GM12878 (cell line): Measurements from ENCODE around the gene CHD9. TPM values are rescaled to one million over a fixed set of nuclear protein-coding genes. Genes with fewer than 3 reads are reported as not detected.

Experiments
- BHLHE40 ChIP-seq, 2 experiments: fragments of 450-650 bp in 1 of 2; IDR thresholded peaks; 2 replicates each; pipeline ENCODE4 v1.6.1; 2011 to 2017; ENCODE audit warnings: low read depth in 2 of 2, borderline replicate concordance in 1 of 2, improper control_type of control experiment in 1 of 2, low read length in 1 of 2, mild to moderate bottlenecking in 1 of 2
- CBX3 ChIP-seq: fragments of 200-600 bp; sonication (generic); IDR thresholded peaks from 2 replicates; pipeline ENCODE4 v1.6.1; 2016; ENCODE audit warnings: low read depth, borderline replicate concordance
- CREB1 ChIP-seq: IDR thresholded peaks from 2 replicates; pipeline ENCODE4 v1.6.1; 2012; ENCODE audit warnings: low read depth, mild to moderate bottlenecking, inconsistent platforms
- EED ChIP-seq: sonication (generic); IDR thresholded peaks from 2 replicates; pipeline ENCODE4 v1.6.1; 2016; ENCODE audit warnings: antibody characterized with exemption, low read depth
- FOS ChIP-seq: IDR thresholded peaks from 3 replicates; pipeline ENCODE4 v1.6.1; 2011; ENCODE audit warnings: borderline replicate concordance; ENCODE audit not compliant: insufficient read length; ENCODE audit errors: extremely low read depth
- RB1 ChIP-seq: fragments of 450-650 bp; formaldehyde crosslinking; IDR thresholded peaks from 2 replicates; pipeline ENCODE4 v1.6.1; 2017; ENCODE audit warnings: mild to moderate bottlenecking, borderline replicate concordance
- TCF3 ChIP-seq: IDR thresholded peaks from 2 replicates; pipeline ENCODE4 v1.6.1; 2012; ENCODE audit warnings: low read depth, mild to moderate bottlenecking, low read length, borderline replicate concordance; ENCODE audit not compliant: insufficient read depth
- ZNF274 ChIP-seq: IDR thresholded peaks from one replicate; pipeline ENCODE4 v1.8.0; 2011; ENCODE audit not compliant: insufficient read length, insufficient read depth
- ZNF622 ChIP-seq: fragments of 450-650 bp; IDR thresholded peaks from 2 replicates; pipeline ENCODE4 v1.6.1; 2017; ENCODE audit warnings: mild to moderate bottlenecking, inconsistent platforms
- ZSCAN29 ChIP-seq: fragments of 450-650 bp; IDR thresholded peaks from 2 replicates; pipeline ENCODE4 v1.6.1; 2017; ENCODE audit warnings: mild to moderate bottlenecking, moderate library complexity
- polyA plus RNA-seq, 11 experiments: library from polyadenylated mRNA; depleted of rRNA in 4 of 11; unstranded in 6 of 11; stranded (reverse) in 5 of 11; fragments of >200 nt; fragmentation: Nextera tagmentation in 4 of 11; fragmentation: Illumina TruSeq in 1 of 11; extraction: Ambion mirVana in 4 of 11; extraction: Trizol in 1 of 11; gene quantifications; 1 replicate in 1 of 11; 2 replicates in 10 of 11; pipeline versions ENCODE4 v1.2.1 to v1.2.3, GENCODE V29; 2011 to 2016; ENCODE audit warnings: inconsistent platforms in 2 of 11, missing spikeins in 2 of 11, low read depth in 1 of 11
- total RNA-seq, 4 experiments: library from RNA; depleted of rRNA in 3 of 4; stranded (reverse); fragments of >200 nt in 3 of 4; fragmentation: Illumina TruSeq in 1 of 4; extraction: Trizol in 1 of 4; gene quantifications; 2 replicates each; pipeline versions ENCODE4 v1.2.1 to v1.2.3, GENCODE V29; 2013 to 2021
- TF ChIP-seq, protein P1 (sequence below): fragments of 150-350 bp; IDR thresholded peaks from 2 replicates; pipeline ENCODE4 v1.6.1; 2016; ENCODE audit warnings: low read depth, low read length
- TF ChIP-seq, protein P2 (sequence below): fragments of 450-650 bp; IDR thresholded peaks from 2 replicates; pipeline ENCODE4 v1.6.1; 2014; ENCODE audit warnings: mild to moderate bottlenecking
- TF ChIP-seq, protein P3 (sequence below): IDR thresholded peaks from 2 replicates; pipeline ENCODE4 v1.6.1; 2011; ENCODE audit warnings: borderline replicate concordance, low read depth, mild to moderate bottlenecking, moderate library complexity, mixed read lengths, low read length; ENCODE audit not compliant: insufficient read depth; ENCODE audit errors: extremely low read length
- TF ChIP-seq, protein P4 (sequence below): fragments of 450-650 bp; IDR thresholded peaks from 2 replicates; pipeline ENCODE4 v1.6.1; 2017; ENCODE audit warnings: mild to moderate bottlenecking, moderate library complexity
- TF ChIP-seq, protein P5 (sequence below): fragments of 450-650 bp; formaldehyde crosslinking; IDR thresholded peaks from 2 replicates; pipeline ENCODE4 v1.4.0; 2022; ENCODE audit warnings: mild to moderate bottlenecking, moderate library complexity

CHD9 gene
- total and polyA plus RNA-seq, 10 of the 15 experiments (the other 5 are each of a cell fraction or from before 2014, with no cell fraction given), result 29.2 to 95.7 (median 54.3) TPM

DNA sequence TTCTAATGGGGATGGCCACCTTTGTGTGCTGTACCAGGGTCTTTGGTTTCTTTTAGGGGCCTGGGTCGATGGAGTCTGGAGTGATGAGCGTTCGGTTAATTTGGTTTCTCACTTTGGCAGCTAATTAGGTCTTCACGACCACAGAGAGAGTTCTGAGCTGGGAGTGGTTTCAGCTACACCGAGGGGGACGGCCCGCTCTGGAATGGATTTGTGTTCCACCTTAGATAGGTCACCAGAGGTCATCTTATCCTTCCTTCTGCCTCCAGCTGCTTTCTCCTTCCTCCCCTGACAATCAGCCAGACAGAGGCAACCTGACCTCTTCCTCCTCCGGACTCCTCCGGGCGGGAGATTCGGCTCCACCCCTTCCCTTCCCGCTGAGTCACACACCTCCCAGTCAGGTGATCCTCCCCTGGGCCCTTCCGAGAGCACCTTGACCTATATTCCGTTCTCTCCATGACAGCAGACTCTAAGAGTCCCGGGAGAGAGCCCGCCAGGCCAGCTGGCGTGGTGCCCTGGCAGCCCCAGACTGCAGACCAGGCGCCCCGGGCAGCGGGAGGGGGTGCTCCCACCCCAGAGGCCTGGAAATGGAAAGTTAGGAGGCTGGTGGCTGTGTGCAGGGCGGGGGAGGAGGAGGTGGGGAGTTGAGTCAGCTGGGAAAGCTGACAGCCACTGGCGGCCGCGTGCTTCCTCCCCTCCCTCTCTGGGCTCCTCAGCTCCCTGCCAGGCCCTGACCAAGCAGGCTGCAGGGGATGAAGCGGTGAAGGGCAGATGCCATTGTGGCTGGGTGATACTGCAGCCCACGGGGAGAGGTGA is 44.7 kb downstream of the CHD9 start (continued):
- TF ChIP-seq, protein P1, sequence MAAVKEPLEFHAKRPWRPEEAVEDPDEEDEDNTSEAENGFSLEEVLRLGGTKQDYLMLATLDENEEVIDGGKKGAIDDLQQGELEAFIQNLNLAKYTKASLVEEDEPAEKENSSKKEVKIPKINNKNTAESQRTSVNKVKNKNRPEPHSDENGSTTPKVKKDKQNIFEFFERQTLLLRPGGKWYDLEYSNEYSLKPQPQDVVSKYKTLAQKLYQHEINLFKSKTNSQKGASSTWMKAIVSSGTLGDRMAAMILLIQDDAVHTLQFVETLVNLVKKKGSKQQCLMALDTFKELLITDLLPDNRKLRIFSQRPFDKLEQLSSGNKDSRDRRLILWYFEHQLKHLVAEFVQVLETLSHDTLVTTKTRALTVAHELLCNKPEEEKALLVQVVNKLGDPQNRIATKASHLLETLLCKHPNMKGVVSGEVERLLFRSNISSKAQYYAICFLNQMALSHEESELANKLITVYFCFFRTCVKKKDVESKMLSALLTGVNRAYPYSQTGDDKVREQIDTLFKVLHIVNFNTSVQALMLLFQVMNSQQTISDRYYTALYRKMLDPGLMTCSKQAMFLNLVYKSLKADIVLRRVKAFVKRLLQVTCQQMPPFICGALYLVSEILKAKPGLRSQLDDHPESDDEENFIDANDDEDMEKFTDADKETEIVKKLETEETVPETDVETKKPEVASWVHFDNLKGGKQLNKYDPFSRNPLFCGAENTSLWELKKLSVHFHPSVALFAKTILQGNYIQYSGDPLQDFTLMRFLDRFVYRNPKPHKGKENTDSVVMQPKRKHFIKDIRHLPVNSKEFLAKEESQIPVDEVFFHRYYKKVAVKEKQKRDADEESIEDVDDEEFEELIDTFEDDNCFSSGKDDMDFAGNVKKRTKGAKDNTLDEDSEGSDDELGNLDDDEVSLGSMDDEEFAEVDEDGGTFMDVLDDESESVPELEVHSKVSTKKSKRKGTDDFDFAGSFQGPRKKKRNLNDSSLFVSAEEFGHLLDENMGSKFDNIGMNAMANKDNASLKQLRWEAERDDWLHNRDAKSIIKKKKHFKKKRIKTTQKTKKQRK, result no peak
- peak; percentile 45 to 48; a peak in 3 of 4 replicates for TF ChIP-seq BHLHE40 (IDR thresholded peaks at IDR 0.05; ENCODE audit: borderline replicate concordance in 1 of 2, low read depth in 2 of 2, low read length in 1 of 2)
- no peak for TF ChIP-seq ZSCAN29
- TF ChIP-seq, protein P2, sequence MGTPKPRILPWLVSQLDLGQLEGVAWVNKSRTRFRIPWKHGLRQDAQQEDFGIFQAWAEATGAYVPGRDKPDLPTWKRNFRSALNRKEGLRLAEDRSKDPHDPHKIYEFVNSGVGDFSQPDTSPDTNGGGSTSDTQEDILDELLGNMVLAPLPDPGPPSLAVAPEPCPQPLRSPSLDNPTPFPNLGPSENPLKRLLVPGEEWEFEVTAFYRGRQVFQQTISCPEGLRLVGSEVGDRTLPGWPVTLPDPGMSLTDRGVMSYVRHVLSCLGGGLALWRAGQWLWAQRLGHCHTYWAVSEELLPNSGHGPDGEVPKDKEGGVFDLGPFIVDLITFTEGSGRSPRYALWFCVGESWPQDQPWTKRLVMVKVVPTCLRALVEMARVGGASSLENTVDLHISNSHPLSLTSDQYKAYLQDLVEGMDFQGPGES, result no peak
- TF ChIP-seq FOS, result no peak
- TF ChIP-seq CREB1, result no peak
- TF ChIP-seq, protein P3, sequence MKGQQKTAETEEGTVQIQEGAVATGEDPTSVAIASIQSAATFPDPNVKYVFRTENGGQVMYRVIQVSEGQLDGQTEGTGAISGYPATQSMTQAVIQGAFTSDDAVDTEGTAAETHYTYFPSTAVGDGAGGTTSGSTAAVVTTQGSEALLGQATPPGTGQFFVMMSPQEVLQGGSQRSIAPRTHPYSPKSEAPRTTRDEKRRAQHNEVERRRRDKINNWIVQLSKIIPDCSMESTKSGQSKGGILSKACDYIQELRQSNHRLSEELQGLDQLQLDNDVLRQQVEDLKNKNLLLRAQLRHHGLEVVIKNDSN, result no peak
- TF ChIP-seq TCF3, result 0 out of 2 replicates have a peak, but pooled peaks have one; percentile 31
- TF ChIP-seq ZNF274, result no peak
- TF ChIP-seq, protein P4, sequence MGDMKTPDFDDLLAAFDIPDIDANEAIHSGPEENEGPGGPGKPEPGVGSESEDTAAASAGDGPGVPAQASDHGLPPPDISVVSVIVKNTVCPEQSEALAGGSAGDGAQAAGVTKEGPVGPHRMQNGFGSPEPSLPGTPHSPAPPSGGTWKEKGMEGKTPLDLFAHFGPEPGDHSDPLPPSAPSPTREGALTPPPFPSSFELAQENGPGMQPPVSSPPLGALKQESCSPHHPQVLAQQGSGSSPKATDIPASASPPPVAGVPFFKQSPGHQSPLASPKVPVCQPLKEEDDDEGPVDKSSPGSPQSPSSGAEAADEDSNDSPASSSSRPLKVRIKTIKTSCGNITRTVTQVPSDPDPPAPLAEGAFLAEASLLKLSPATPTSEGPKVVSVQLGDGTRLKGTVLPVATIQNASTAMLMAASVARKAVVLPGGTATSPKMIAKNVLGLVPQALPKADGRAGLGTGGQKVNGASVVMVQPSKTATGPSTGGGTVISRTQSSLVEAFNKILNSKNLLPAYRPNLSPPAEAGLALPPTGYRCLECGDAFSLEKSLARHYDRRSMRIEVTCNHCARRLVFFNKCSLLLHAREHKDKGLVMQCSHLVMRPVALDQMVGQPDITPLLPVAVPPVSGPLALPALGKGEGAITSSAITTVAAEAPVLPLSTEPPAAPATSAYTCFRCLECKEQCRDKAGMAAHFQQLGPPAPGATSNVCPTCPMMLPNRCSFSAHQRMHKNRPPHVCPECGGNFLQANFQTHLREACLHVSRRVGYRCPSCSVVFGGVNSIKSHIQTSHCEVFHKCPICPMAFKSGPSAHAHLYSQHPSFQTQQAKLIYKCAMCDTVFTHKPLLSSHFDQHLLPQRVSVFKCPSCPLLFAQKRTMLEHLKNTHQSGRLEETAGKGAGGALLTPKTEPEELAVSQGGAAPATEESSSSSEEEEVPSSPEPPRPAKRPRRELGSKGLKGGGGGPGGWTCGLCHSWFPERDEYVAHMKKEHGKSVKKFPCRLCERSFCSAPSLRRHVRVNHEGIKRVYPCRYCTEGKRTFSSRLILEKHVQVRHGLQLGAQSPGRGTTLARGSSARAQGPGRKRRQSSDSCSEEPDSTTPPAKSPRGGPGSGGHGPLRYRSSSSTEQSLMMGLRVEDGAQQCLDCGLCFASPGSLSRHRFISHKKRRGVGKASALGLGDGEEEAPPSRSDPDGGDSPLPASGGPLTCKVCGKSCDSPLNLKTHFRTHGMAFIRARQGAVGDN, result no peak; the same call in none of the 2 replicates
- TF ChIP-seq RB1, result no peak; the same call in none of the 2 replicates
- TF ChIP-seq, protein P5, sequence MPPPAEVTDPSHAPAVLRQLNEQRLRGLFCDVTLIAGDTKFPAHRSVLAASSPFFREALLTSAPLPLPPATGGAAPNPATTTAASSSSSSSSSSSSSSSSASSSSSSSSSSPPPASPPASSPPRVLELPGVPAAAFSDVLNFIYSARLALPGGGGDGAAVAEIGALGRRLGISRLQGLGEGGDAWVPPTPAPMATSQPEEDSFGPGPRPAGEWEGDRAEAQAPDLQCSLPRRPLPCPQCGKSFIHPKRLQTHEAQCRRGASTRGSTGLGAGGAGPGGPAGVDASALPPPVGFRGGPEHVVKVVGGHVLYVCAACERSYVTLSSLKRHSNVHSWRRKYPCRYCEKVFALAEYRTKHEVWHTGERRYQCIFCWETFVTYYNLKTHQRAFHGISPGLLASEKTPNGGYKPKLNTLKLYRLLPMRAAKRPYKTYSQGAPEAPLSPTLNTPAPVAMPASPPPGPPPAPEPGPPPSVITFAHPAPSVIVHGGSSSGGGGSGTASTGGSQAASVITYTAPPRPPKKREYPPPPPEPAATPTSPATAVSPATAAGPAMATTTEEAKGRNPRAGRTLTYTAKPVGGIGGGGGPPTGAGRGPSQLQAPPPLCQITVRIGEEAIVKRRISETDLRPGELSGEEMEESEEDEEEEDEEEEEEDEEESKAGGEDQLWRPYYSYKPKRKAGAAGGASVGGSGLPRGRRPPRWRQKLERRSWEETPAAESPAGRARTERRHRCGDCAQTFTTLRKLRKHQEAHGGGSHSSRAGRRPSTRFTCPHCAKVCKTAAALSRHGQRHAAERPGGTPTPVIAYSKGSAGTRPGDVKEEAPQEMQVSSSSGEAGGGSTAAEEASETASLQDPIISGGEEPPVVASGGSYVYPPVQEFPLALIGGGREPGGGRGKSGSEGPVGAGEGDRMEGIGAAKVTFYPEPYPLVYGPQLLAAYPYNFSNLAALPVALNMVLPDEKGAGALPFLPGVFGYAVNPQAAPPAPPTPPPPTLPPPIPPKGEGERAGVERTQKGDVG (CRISPR knock-in tag), result no peak
- TF ChIP-seq CBX3, result no peak
- no peak for TF ChIP-seq ZNF622
- TF ChIP-seq EED, result no peak; the same call in none of the 2 replicates
